Activated CD8-positive, alpha-beta T cell treated with anti-CD3 and anti-CD28 coated beads for 36 hours (primary cell): Measurements from ENCODE around the gene GRM5. TPM values are rescaled to one million over a fixed set of nuclear protein-coding genes. Genes with fewer than 3 reads are reported as not detected.

ENCODE experiments used
- ATAC-seq: fragments of 200-7000 bp; cut with Tn5 transposase; one replicate; pipeline ENCODE4 v1.10.0; 2021; ENCODE audit warnings: mild to moderate bottlenecking, moderate library complexity
- CTCF ChIA-PET: fragments of 350-600 bp; sonication (Branson Sonifier 250); formaldehyde crosslinking; loops from one replicate; lab custom pipeline; 2021; ENCODE audit warnings: antibody characterized with exemption; lab: Charles Lee
- POLR2A ChIA-PET: fragments of 350-600 bp; sonication (Branson Sonifier 250); formaldehyde crosslinking; loops from one replicate; lab custom pipeline; 2021; ENCODE audit warnings: antibody characterized with exemption; lab: Charles Lee
- DNase-seq: peaks from one replicate; pipeline ENCODE4 v3.0.0-alpha.2; 2020
- H3K27ac Mint-ChIP-seq: one replicate; pipeline ENCODE4 v1.8.0; 2021; ENCODE audit warnings: mild to moderate bottlenecking, mixed read lengths
- H3K27me3 Mint-ChIP-seq: one replicate; pipeline ENCODE4 v1.8.0; 2021; ENCODE audit warnings: mixed read lengths
- H3K36me3 Mint-ChIP-seq: one replicate; pipeline ENCODE4 v1.8.0; 2021; ENCODE audit warnings: low read depth, mixed read lengths
- H3K4me1 Mint-ChIP-seq: one replicate; pipeline ENCODE4 v1.8.0; 2021; ENCODE audit warnings: low read depth, mixed read lengths
- H3K4me3 Mint-ChIP-seq: one replicate; pipeline ENCODE4 v1.8.0; 2021; ENCODE audit warnings: mild to moderate bottlenecking, moderate library complexity, mixed read lengths
- H3K9me3 Mint-ChIP-seq: one replicate; pipeline ENCODE4 v1.8.0; 2021; ENCODE audit warnings: mixed read lengths
- intact Hi-C: fragments of 100-400 bp; cut with micrococcal nuclease; formaldehyde crosslinking; loops from one replicate; pipeline ENCODE4 v1.10.0; 2022
- total RNA-seq, 2 experiments: library from RNA; stranded (reverse); gene quantifications; one replicate each; pipeline ENCODE4 v1.2.3, GENCODE V29; 2021
- TF ChIP-seq, protein P1 (sequence below): fragments of 200-600 bp; IDR thresholded peaks from one replicate; pipeline ENCODE4 v1.8.0; 2022; ENCODE audit warnings: antibody characterized with exemption, mild to moderate bottlenecking

Gene GRM5
- total RNA-seq, 2 experiments from 2014 or later, result not detected

DNA sequence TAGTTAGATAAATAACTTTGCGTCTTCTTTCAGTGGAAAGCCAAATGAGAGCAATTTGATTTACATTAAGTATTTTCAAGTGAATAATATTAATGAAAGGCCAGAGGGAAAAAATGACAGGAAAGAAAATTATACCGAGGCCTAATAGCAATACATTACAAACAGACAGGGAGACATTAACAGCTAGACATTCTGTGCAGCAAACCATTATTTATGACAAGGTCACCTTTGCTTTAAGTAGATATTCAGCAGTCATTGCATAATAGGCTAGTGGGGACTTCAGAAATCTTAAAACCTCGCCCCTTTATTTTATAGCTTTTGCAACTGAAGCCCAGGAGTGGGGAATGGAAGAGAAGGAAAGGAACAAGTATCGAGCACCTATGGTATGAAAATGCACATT, 321.6 kb downstream of the GRM5 start:
- POLR2A ChIA-PET, result no interaction called here
- H3K36me3 Mint-ChIP-seq, result no peaks in the 10 kb centered on the region
- intact Hi-C loops, result no loop called here
- CTCF ChIA-PET, result no interaction called here
- peaks cover 5% of the 10 kb centered on the region for H3K9me3 Mint-ChIP-seq
- H3K4me1 Mint-ChIP-seq, result no peaks in the 10 kb centered on the region
- TF ChIP-seq, protein P1, sequence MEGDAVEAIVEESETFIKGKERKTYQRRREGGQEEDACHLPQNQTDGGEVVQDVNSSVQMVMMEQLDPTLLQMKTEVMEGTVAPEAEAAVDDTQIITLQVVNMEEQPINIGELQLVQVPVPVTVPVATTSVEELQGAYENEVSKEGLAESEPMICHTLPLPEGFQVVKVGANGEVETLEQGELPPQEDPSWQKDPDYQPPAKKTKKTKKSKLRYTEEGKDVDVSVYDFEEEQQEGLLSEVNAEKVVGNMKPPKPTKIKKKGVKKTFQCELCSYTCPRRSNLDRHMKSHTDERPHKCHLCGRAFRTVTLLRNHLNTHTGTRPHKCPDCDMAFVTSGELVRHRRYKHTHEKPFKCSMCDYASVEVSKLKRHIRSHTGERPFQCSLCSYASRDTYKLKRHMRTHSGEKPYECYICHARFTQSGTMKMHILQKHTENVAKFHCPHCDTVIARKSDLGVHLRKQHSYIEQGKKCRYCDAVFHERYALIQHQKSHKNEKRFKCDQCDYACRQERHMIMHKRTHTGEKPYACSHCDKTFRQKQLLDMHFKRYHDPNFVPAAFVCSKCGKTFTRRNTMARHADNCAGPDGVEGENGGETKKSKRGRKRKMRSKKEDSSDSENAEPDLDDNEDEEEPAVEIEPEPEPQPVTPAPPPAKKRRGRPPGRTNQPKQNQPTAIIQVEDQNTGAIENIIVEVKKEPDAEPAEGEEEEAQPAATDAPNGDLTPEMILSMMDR, result no peak
- H3K27me3 Mint-ChIP-seq, result no peaks in the 10 kb centered on the region
- no peak for ATAC-seq
- no peak overlapping the region for H3K4me3 Mint-ChIP-seq
- H3K27ac Mint-ChIP-seq, result no peak overlapping the region
- no peak for DNase-seq

DNA sequence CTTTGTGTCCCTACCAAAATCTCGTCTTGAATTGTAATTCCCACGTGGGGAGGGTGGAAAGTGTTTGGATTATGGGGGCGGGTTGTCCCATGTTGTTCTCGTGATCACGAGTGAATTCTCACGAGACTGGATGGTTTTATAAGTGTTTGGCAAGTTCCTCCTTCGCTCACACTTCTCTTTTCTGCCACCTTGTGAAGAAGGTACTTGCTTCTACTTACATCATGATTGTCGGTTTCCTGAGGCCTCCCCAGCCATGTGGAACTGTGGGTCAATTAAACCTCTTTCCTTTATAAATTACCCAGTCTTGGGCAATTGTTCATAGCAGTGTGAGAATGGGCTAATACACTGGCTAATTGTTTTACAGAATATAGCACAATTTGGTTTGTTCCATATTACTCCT, 326.3 kb downstream of the GRM5 start:
- Mint-ChIP-seq H3K9me3 (no peaks in the 10 kb centered on the region), H3K4me3 (no peak overlapping the region), H3K4me1 (no peaks in the 10 kb centered on the region), H3K36me3 (no peaks in the 10 kb centered on the region), H3K27ac (no peak overlapping the region), H3K27me3 (no peaks in the 10 kb centered on the region)
- ChIA-PET POLR2A (no interaction called here), CTCF (no interaction called here)
- DNase-seq (no peak), ATAC-seq (no peak)
- intact Hi-C loops, result no loop called here
- TF ChIP-seq, protein P1, result no peak

DNA sequence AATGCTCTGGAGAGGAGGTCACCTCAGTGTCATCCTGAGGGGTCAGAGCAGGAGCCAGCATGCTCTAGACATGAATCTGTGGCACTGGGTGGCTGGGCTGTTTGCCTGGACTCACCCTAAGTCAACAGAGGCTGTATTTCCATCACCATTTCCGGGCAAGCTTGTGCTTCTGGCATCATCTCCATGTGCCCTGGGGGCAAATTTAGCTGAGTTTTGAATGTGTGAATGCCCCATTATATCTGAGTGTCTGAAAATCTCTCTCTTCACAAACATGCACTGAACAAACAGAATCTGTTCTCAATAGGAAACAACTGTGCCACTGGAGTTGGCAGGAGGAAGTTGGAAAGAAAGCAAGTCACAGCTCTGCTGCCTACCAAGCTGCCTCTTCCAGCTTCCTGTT, 356.2 kb downstream of the GRM5 start:
- ChIA-PET POLR2A (no interaction called here), CTCF (no interaction called here)
- TF ChIP-seq, protein P1, result no peak
- Mint-ChIP-seq H3K36me3 (no peaks in the 10 kb centered on the region), H3K4me1 (peaks cover 4% of the 10 kb centered on the region), H3K9me3 (no peaks in the 10 kb centered on the region), H3K4me3 (no peak overlapping the region), H3K27me3 (no peaks in the 10 kb centered on the region), H3K27ac (no peak overlapping the region)
- intact Hi-C loops, result no loop called here
- no peak for DNase-seq
- no peak for ATAC-seq

DNA sequence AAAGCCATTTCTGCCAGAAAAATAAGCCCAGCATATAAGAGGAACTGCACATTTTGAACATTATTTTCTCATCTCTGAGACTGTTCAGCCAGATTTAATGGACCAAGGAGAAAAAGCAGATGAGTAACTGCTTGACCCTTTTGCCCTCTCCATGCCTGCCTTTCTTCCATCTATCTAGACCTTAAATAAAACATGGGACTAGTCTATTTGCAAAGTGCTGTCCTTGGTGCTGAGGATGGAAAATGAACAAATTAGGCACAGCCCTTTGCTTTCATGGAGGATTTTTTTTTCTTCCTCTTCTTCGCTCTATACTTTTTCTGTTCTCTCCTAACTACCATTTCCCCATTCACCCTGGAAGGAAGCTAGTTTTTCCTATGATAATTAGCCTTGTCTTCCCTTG, 361.3 kb downstream of the GRM5 start:
- ATAC-seq (no peak), DNase-seq (no peak)
- ChIA-PET CTCF (no interaction called here), POLR2A (no interaction called here)
- no peaks in the 10 kb centered on the region for H3K4me1 Mint-ChIP-seq
- TF ChIP-seq, protein P1, result no peak
- H3K27ac Mint-ChIP-seq, result no peak overlapping the region
- no peak overlapping the region for H3K4me3 Mint-ChIP-seq
- no peaks in the 10 kb centered on the region for H3K36me3 Mint-ChIP-seq
- intact Hi-C loops, result no loop called here
- H3K27me3 Mint-ChIP-seq, result no peaks in the 10 kb centered on the region
- H3K9me3 Mint-ChIP-seq, result no peaks in the 10 kb centered on the region

DNA sequence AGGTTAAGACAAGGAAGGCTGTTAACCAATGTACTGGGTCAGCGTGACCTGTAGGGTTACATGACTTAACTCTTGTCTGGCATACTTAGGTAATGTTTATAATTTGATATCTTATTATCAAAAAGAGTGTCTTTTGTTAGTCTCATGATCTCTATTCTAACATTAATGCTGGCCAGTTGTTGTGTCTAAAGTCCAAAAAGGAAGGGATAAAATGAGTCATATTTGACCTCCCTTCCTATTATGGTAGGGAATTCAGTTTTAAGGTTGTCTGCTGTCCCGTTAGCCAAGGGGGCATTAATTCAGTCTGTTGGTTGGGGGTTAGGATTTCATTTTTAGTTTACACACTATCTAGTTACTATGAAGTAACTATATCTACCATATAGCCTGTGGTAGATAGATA, 364.0 kb downstream of the GRM5 start:
- TF ChIP-seq, protein P1, result no peak
- no peaks in the 10 kb centered on the region for H3K9me3 Mint-ChIP-seq
- intact Hi-C loops, result no loop called here
- ChIA-PET CTCF (no interaction called here), POLR2A (no interaction called here)
- H3K4me1 Mint-ChIP-seq, result no peaks in the 10 kb centered on the region
- H3K36me3 Mint-ChIP-seq, result no peaks in the 10 kb centered on the region
- no peak overlapping the region for H3K27ac Mint-ChIP-seq
- no peak for ATAC-seq
- no peak overlapping the region for H3K4me3 Mint-ChIP-seq
- no peaks in the 10 kb centered on the region for H3K27me3 Mint-ChIP-seq
- no peak for DNase-seq
